Endothelial cell of umbilical vein (primary cell): ENCODE results near the gene POLR1D. TPM values are rescaled to one million over a fixed set of nuclear protein-coding genes. Genes with fewer than 3 reads are reported as not detected.

Experiments
- BruUV-seq: library from RNA; stranded (reverse); fragments of 400-500 nt; replicated peaks from 2 replicates; lab custom pipeline; 2021; lab: Mats Ljungman, UMichigan
- CTCF ChIA-PET: fragments of 300-600, 350-600 bp; sonication (Branson Sonifier 250); formaldehyde crosslinking; loops from one replicate; lab custom pipeline; 2021; ENCODE audit warnings: antibody characterized with exemption, inconsistent platforms; lab: Charles Lee
- POLR2A ChIA-PET: fragments of 300-600, 350-600 bp; sonication (Branson Sonifier 250); formaldehyde crosslinking; loops from one replicate; lab custom pipeline; 2021; ENCODE audit warnings: antibody characterized with exemption, inconsistent platforms; lab: Charles Lee
- DNase-seq: peaks from one replicate; pipeline ENCODE4 v3.0.0-alpha.2; 2011; ENCODE audit warnings: low read depth, low spot score
- FAIRE-seq: peaks from 2 replicates; lab custom pipeline; 2011; peaks lifted over from hg19 to GRCh38; lab: Jason Lieb, UNC
- H2AFZ ChIP-seq: 2 replicates; pipeline ENCODE4 v1.6.0; 2012; ENCODE audit warnings: low read depth, low read length, control low read depth, inconsistent platforms
- H3K27ac ChIP-seq: 2 replicates; pipeline ENCODE4 v1.5.1; 2011; ENCODE audit warnings: low read depth, mild to moderate bottlenecking, control low read depth, low read length, moderate library complexity; ENCODE audit not compliant: insufficient read depth
- H3K27me3 ChIP-seq, 2 experiments: 2 replicates each; pipeline versions ENCODE4 v1.6.0 to v1.6.1; 2011; ENCODE audit warnings: low read length in 2 of 2, mixed read lengths in 1 of 2; ENCODE audit not compliant: control insufficient read depth in 2 of 2, insufficient read depth in 2 of 2
- H3K36me3 ChIP-seq, 2 experiments: 2 replicates in 1 of 2; 3 replicates in 1 of 2; pipeline ENCODE4 v1.5.1; 2011; ENCODE audit warnings: low read length in 2 of 2, mild to moderate bottlenecking in 1 of 2, moderate library complexity in 1 of 2; ENCODE audit not compliant: control insufficient read depth in 2 of 2, insufficient read depth in 2 of 2; ENCODE audit errors: extremely low read depth in 1 of 2
- H3K4me1 ChIP-seq: 3 replicates; pipeline ENCODE4 v1.5.1; 2011; ENCODE audit warnings: mild to moderate bottlenecking, low read length; ENCODE audit not compliant: control insufficient read depth, insufficient read depth; ENCODE audit errors: extremely low read depth
- H3K4me2 ChIP-seq: 2 replicates; pipeline ENCODE4 v1.6.1; 2011; ENCODE audit warnings: low read length, control low read depth, mixed read lengths; ENCODE audit not compliant: insufficient read depth
- H3K4me3 ChIP-seq, 3 experiments: fragments of 200-600 bp in 1 of 3; sonication (generic), shearing (Covaris generic) in 1 of 3; replicated peaks in 1 of 3; 2 replicates each; pipeline ENCODE4 v1.5.1; 2011 to 2016; ENCODE audit warnings: control low read depth in 3 of 3, low read length in 3 of 3, mild to moderate bottlenecking in 2 of 3, inconsistent platforms in 1 of 3, low read depth in 1 of 3, moderate library complexity in 1 of 3; ENCODE audit not compliant: insufficient read depth in 1 of 3
- H3K79me2 ChIP-seq: 2 replicates; pipeline ENCODE4 v1.6.0; 2012; ENCODE audit warnings: low read length, inconsistent platforms; ENCODE audit not compliant: control insufficient read depth, insufficient read depth
- H3K9ac ChIP-seq: replicated peaks from 2 replicates; pipeline ENCODE3; 2011; ENCODE audit warnings: low read length, control low read depth; ENCODE audit not compliant: insufficient read depth; ENCODE audit errors: extremely low read depth
- H3K9me1 ChIP-seq: replicated peaks from 3 replicates; pipeline ENCODE4 v1.6.0; 2011; ENCODE audit warnings: mild to moderate bottlenecking, low read length; ENCODE audit not compliant: control insufficient read depth, insufficient read depth; ENCODE audit errors: extremely low read depth
- H3K9me3 ChIP-seq: replicated peaks from 2 replicates; pipeline ENCODE4 v1.5.1; 2012; ENCODE audit warnings: low read length, inconsistent platforms; ENCODE audit not compliant: control insufficient read depth, insufficient read depth
- H4K20me1 ChIP-seq: replicated peaks from 2 replicates; pipeline ENCODE3; 2011; ENCODE audit warnings: mild to moderate bottlenecking, low read length; ENCODE audit not compliant: control insufficient read depth, insufficient read depth; ENCODE audit errors: extremely low read depth
- EZH2 ChIP-seq: IDR thresholded peaks from 2 replicates; pipeline ENCODE4 v1.6.1; 2012; ENCODE audit warnings: borderline replicate concordance, low read depth, mild to moderate bottlenecking, moderate library complexity, low read length, inconsistent platforms; ENCODE audit not compliant: severe bottlenecking
- FOS ChIP-seq: IDR thresholded peaks from 2 replicates; pipeline ENCODE4 v1.6.1; 2011; ENCODE audit warnings: mild to moderate bottlenecking, low read length, moderate library complexity, borderline replicate concordance; ENCODE audit not compliant: insufficient read depth
- GATA2 ChIP-seq: IDR thresholded peaks from 2 replicates; pipeline ENCODE4 v1.7.0; 2011; ENCODE audit warnings: low read depth, mild to moderate bottlenecking, moderate library complexity, mixed read lengths, low read length; ENCODE audit not compliant: insufficient read length, insufficient read depth
- JUN ChIP-seq: IDR thresholded peaks from 2 replicates; pipeline ENCODE4 v1.6.1; 2011; ENCODE audit warnings: borderline replicate concordance, low read depth; ENCODE audit not compliant: insufficient read length, insufficient read depth
- MYC ChIP-seq: IDR thresholded peaks from one replicate; pipeline ENCODE4 v1.6.1; 2011; ENCODE audit warnings: mild to moderate bottlenecking, low read depth, low read length
- POLR2A ChIP-seq: IDR thresholded peaks from 2 replicates; pipeline ENCODE4 v1.6.1; 2012; ENCODE audit warnings: low read depth, mild to moderate bottlenecking, control low read depth, low read length
- POLR2AphosphoS5 ChIP-seq: IDR thresholded peaks from 2 replicates; pipeline ENCODE4 v1.6.1; 2012; ENCODE audit warnings: low read depth, mild to moderate bottlenecking, control low read depth, low read length, moderate library complexity; ENCODE audit not compliant: insufficient read depth
- dilution Hi-C: fragments of 300-500 bp; cut with MboI; formaldehyde crosslinking; loops from one replicate; pipeline ENCODE4 v1.15.0; 2019; ENCODE audit warnings: low sequenced_read_pairs; ENCODE audit not compliant: extremely low pct_ligation_motif_present
- intact Hi-C: fragments of 100-400 bp; cut with micrococcal nuclease; formaldehyde crosslinking; loops from one replicate; pipeline ENCODE4 v1.10.0; 2022
- polyA plus RNA-seq, 4 experiments: library from polyadenylated mRNA; depleted of rRNA in 3 of 4; stranded (reverse) in 3 of 4; unstranded in 1 of 4; fragments of >200 nt; gene quantifications; 2 replicates each; pipeline versions ENCODE4 v1.2.1 to v1.2.3, GENCODE V29; 2011 to 2012; ENCODE audit warnings: missing spikeins in 1 of 4
- total RNA-seq: library from RNA; stranded (reverse); gene quantifications from 2 replicates; pipeline ENCODE4 v1.2.3, GENCODE V29; 2021
- TF ChIP-seq, protein P1 (sequence below), 2 donors: IDR thresholded peaks; 1 replicate in 1 of 2; 2 replicates in 1 of 2; pipeline ENCODE4 v1.5.1; 2011; ENCODE audit warnings: low read length in 2 of 2, mild to moderate bottlenecking in 2 of 2, moderate library complexity in 2 of 2, control low read depth in 1 of 2, inconsistent platforms in 1 of 2, low read depth in 1 of 2; ENCODE audit not compliant: insufficient read depth in 1 of 2; ENCODE audit errors: extremely low read depth in 1 of 2
- TF ChIP-seq, protein P2 (sequence below): IDR thresholded peaks from 2 replicates; pipeline ENCODE4 v1.6.1; 2011; ENCODE audit not compliant: insufficient read depth, insufficient read length

POLR1D gene
- total and polyA plus RNA-seq, 2 donors (not counting 3 experiments of a cell fraction or from before 2014, with no cell fraction given): 90.7 to 111 TPM

DNA sequence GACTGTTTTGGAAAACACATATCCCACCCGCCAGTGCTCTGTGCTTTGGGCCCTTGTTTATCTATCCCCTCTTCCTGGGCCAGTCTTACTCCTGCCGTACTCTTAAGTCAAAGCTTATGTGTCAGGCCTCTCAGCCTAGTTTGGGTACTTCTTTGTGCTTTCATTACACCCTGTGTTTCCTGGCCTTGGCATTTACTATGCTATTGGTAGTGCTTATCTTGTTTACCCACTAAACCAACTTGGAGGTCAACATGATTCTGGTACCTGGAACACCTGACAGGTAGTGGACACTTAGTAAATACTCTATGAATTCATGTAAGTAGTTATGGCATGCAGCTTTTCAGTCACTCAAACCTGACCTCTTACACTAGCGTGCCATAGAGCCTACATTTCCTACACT, 2.4 kb downstream of the POLR1D start:
- H3K27ac ChIP-seq: no peak overlapping the region
- peaks cover 9% of the 10 kb centered on the region for H3K4me1 ChIP-seq
- H3K9ac ChIP-seq: no peak overlapping the region
- dilution Hi-C loops: no loop called here
- H3K4me3 ChIP-seq: no peak overlapping the region
- H3K9me3 ChIP-seq: no peaks in the 10 kb centered on the region
- no TSS peak for BruUV-seq
- TF ChIP-seq JUN (no peak), EZH2 (no peak), FOS (no peak), POLR2AphosphoS5 (no peak), MYC (no peak), GATA2 (no peak), POLR2A (no peak)
- TF ChIP-seq, protein P1, sequence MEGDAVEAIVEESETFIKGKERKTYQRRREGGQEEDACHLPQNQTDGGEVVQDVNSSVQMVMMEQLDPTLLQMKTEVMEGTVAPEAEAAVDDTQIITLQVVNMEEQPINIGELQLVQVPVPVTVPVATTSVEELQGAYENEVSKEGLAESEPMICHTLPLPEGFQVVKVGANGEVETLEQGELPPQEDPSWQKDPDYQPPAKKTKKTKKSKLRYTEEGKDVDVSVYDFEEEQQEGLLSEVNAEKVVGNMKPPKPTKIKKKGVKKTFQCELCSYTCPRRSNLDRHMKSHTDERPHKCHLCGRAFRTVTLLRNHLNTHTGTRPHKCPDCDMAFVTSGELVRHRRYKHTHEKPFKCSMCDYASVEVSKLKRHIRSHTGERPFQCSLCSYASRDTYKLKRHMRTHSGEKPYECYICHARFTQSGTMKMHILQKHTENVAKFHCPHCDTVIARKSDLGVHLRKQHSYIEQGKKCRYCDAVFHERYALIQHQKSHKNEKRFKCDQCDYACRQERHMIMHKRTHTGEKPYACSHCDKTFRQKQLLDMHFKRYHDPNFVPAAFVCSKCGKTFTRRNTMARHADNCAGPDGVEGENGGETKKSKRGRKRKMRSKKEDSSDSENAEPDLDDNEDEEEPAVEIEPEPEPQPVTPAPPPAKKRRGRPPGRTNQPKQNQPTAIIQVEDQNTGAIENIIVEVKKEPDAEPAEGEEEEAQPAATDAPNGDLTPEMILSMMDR (IDR thresholded peaks at IDR 0.05; ENCODE audit: extremely low read depth in 1 of 2, insufficient read depth in 1 of 2, low read depth in 1 of 2, low read length in 2 of 2): no peak
- TF ChIP-seq, protein P2, sequence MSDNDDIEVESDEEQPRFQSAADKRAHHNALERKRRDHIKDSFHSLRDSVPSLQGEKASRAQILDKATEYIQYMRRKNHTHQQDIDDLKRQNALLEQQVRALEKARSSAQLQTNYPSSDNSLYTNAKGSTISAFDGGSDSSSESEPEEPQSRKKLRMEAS: no peak
- H3K36me3 ChIP-seq: peaks cover 2 to 4% of the 10 kb centered on the region in 2 experiments
- H4K20me1 ChIP-seq: peaks cover 4% of the 10 kb centered on the region
- intact Hi-C loops: loop anchor here (5.0 to 10.0 kb wide), 3 partner anchors 171 to 203 kb away; partner anchors contain the start of genes GSX1 and MTIF3
- peaks cover 62% of the 10 kb centered on the region for H3K79me2 ChIP-seq
- no peak overlapping the region for H3K4me2 ChIP-seq
- no peaks in the 10 kb centered on the region for H3K9me1 ChIP-seq
- POLR2A ChIA-PET: no interaction called here
- CTCF ChIA-PET: no interaction called here
- H3K27me3 ChIP-seq: no peaks in the 10 kb centered on the region
- FAIRE-seq: no peak
- no peak overlapping the region for H2AFZ ChIP-seq
- DNase-seq: no peak
